GM18499 (cell line): ENCODE data around the gene NAA25.
"Not testable (repeated sequence)": the region's sequence is repeated elsewhere in the genome, so short reads cannot be mapped to it uniquely, and the experiment has no call there.

Experiments used
- ATAC-seq: cut with Tn5 transposase; IDR thresholded peaks from one replicate; pipeline ENCODE4 v1.9.1; 2021; ENCODE audit warnings: moderate number of reproducible peaks; ENCODE audit not compliant: insufficient read depth, unreplicated experiment

The NAA25 gene

GRCh38 chr12:112117685-112118084, 9.1 kb upstream of the NAA25 start:
- no peak for ATAC-seq

DNA sequence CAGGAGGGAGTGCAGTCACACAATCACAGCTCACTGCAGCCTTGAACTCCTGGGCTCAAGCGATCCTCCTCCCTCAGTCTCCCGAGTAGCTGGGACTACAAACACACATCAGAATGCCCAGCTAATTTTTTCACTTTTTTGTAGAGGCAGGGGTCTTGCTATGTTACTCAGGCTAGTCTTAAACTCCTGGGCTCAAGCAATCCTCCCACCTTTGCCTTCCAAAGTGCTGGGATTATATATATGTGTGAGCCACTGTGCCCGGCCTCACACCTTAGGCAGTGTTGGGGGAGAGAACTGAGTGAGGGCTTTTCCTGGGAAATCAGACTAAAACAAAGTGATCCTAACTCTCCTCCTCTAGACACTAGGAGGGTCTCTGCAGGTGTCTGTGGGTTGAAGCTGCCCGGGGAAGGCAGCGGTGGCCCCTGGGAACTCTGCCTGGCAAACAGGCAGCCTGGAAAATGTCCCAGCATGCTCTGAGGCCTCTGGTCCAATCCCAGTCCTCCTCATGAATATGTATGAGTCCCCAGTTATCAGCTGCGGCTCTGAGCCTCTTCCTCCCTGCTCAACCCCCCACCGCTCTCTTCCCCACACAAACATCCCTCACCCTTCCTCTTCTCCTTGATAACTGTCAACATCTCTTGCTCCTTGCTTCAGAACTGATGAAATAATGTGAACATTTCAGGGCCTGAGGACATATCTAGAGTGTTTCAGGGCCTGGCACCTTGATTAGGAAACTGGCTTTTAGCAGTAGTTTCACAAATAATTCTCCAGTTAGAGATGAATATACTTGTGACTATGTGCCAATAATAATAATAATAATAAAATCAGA, 7.9 kb upstream of the NAA25 start:
- no peak for ATAC-seq

- ATAC-seq, result no peak
Observed at GRCh38 chr12:112115259-112116045, 6.9 kb upstream of the NAA25 start.

DNA sequence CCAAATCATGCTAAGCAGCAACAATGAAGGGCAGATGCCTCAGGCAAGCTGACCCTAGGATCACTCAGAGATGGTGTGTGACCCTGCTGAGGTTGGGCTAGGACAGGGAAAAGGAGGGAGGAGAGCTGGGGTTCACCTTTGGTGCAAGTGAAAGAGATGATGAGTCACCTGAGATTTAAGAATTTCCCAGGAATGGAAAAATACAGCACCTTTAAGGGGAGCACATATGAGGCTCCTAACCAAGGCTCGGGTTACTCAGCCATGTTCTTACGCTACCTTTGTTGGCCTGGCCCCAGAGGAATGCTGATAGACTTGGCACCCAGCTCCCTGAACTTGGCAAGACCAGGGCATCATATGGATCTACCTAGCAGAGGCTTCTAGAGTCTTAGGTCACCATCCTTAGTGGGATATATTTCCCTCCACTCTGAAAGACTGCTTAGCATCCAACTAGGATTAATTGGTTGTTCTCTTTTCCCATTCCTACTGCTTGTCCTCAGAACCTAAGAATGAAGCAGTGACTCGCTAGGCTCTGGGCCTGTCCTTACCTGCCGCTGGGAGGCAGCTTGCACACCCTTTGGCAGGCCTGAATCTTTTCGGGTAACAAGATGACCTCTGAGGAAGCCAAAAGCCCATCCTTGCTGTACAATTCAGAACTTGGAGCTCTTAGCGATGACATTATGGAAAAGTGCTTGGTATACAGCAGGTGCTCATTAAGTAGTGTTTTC, 4.0 kb upstream of the NAA25 start:
- no peak for ATAC-seq

GRCh38 chr12:112111931-112112330, 3.3 kb upstream of the NAA25 start:
- no peak for ATAC-seq

DNA sequence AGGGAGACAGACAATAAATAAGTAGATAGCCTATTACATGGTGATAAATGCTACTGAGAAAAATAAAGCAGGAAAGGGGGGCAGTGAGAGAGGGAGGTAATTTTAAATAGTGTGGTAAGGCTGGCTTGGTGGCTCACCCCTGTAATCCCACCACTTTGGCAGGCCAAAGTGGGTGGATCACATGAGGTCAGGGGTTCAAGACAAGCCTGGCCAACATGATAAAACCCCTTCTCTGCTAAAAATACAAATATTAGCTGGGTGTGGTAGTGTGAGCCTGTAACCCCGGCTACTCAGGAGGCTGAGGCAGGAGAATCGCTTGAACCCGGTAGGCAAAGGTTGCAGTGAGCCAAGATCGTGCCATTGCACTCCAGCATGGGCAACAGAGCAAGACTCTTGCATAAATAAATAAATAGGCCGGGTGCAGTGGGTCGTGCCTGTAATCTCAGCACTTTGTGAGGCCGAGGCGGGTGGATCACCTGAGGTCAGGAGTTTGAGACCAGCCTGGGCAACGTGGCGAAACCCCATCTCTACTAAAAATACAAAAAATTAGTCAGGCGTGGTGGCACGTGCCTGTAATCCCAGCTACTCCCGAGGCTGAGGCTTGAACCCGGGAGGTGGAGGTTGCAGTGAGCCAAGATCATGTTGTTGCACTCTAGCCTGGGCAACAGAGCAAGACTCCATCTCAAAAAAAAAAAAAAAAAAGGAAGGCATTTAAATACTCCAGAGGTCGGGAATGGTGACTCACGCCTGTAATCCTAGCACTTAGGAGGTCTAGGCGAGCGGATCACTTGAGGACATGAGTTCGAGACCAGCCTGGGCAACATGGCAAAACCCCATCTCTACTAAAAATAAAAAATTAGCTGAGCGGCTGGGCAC, 2.4 kb upstream of the NAA25 start:
- ATAC-seq, result not testable (repeated sequence)

DNA sequence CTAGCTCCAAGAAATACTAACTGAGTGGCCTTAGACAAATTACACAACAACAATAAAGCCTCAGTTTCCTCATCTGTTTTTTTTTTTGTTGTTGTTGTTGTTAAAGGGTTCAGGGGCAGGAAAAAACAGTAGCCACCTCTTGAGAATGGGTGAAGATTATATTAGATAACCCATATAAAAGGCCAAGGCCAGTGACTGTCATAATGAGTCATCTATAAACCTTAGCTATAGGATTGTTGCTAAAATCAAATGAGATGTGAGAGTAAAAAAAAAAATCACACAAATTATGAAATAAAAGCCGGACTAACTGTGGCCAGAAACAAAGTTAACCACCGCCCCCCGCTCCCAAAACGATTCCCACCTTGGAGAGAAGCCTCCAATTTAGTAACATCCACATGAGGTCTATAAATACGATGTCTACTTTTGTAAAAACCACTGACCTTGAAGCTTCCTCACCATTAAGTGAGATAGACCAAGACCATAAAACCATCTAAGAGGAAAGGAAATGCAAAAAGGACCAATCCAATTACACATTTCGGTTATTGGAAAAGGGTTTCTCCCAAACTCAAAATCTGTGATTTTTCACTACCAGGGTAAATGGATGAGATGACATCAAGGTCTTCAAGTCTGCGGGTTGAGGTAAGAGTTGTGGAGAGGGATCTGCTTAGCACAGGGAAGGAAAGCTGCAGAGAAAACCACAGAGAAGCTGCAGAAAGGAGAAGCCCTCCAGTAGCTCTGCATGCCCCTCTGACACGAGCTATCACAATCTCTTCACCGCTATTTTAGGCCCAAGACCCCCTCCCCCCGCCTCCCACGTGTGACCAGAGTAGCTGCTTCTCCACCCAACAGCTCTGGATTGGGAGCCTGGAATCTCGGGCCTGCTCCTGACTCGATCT, 1.0 kb downstream of the NAA25 start:
- ATAC-seq, result no peak

DNA sequence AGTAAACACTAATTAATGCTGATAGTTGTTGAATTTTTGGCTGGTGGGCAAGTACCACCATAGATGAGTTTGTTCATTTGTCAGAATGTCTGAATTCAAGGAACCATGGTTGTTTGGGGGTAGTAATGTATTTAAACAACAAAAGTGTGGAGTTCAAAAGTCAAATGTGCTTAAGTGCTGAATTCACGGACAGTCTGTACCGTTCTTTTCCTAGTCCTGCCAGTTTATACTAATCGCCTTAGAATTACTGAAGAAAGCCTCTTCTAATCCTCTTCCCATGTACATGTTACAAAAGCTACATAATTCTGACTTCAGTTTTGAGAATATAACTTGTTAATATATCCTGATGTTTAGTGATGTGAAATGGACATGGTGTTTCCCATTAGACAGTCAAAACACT, 2.7 kb downstream of the NAA25 start:
- no peak for ATAC-seq

GRCh38 chr12:112103758-112104503, 4.7 kb downstream of the NAA25 start:
- ATAC-seq, result no peak

DNA sequence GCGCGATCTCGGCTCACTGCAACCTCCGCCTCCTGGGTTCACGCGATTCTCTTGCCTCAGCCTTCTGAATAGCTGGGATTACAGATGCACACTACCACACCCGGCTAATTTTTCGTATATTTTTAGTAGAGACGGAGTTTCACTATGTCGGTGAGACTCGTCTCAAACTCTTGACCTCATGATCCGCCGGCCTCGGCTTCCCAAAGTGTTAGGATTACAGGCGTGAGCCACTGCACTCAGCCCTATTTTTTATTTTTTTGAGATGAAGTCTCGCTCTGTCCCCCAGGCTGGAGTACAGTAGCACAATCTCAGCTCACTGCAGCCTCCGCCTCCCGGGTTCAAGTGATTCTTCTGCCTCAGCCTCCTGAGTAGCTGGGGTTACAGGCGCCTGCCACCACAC, 5.8 kb downstream of the NAA25 start:
- not testable (repeated sequence) for ATAC-seq

GRCh38 chr12:112102127-112102526, 6.5 kb downstream of the NAA25 start:
- ATAC-seq, result no peak

- not testable (repeated sequence) for ATAC-seq
Observed at GRCh38 chr12:112100500-112100899, 8.1 kb downstream of the NAA25 start.

DNA sequence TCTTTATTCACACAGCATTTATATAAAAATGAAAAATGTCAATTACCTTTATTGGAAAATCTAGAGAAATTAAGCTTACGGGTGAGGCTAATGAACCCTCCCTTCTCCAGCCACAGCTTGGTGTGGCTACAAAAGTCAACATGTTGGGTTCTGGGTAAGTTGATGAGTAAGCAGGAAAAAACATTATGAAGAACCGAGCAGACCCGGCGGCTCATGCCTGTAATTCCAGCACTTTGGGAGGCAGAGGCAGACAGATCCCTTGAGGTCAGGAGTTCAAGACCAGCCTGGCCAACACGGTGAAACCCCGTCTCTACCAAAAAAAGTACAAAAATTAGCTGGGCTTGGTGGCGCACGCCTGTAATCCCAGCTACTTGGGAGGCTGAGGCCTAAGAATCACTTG, 10.9 kb downstream of the NAA25 start:
- ATAC-seq, result no peak

- ATAC-seq, result no peak
Observed at GRCh38 chr12:112096667-112097066, 11.9 kb downstream of the NAA25 start.

GRCh38 chr12:112096070-112096469, 12.5 kb downstream of the NAA25 start:
- ATAC-seq, result no peak

DNA sequence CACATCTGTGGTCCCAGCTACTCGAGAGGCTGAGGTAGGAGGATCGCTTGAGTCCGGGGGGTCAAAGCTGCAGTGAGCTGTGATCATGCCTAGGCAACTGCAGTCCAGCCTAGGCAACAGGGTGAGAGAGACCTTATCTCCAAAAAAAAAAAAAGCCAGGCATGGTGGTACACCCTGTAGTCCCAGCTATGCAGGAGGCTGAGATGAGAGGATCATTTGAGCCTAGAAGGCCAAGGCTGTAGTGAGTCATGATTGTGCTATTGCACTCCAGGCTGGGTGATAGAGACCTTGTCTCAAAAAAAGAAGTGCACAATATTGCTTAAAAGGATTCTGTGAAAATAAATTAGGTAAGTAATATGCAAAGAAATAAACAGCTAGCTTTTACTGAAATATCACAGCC, 17.0 kb downstream of the NAA25 start:
- ATAC-seq, result no peak

DNA sequence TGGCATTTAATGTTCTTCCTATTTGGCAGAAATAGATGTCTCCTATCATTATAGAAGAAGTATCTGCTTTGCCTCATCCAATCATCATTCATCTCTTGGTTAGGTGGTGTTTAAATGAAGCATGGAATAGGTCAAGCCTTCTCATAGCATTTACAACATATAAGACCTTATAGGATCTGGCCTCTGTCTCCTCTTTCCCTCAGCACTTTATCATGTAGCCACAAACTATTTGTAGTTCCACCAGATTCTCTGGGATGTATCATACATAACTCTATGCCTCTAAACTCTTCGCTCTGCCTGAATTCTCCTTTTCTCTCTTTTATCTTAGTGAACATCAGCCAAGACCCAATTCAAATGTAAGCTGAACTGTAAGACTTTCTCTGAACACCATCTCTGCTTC, 20.7 kb downstream of the NAA25 start:
- no peak for ATAC-seq

- no peak for ATAC-seq
Observed at GRCh38 chr12:112087055-112087850, 21.3 kb downstream of the NAA25 start.
